ENCODE measurements around the gene LARP4. TPM values are rescaled to one million over a fixed set of nuclear protein-coding genes. Genes with fewer than 3 reads are reported as not detected.

The LARP4 gene
- total and polyA plus RNA-seq, 2 of the 4 experiments (the other 2 are of a cell fraction): 11.3 to 42.5 TPM

DNA sequence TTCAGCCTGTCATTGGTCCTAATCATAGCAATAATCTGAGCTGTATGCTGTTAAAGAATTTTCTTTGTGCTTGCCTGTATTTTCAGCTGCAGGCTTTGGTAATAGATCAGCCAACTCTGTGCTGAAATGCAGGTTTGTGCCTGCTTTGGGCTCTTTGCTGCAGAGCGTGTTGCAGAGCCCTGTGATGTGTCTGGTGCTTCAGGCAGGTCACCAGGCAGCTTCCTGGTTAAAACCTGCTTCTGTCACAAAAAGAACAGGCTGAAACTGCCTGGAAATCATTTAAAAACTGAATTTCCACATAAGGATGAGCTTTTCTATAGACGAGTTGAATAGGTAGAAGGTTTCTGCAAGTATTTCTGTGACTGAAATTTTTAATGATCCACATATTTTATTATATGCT, 107.2 kb downstream of the LARP4 start:
- Histone ChIP-seq H3K79me1 (ENCODE audit: low read depth in 1 of 2, low read length in 2 of 2) (peaks cover 21 to 59% of the 10 kb centered on the region in 2 experiments), H4K8ac (ENCODE audit: low read depth in 2 of 2, low read length in 2 of 2) (no peak overlapping the region), H2BK120ac (ENCODE audit: low read depth, low read length) (no peak overlapping the region), H2AK5ac (ENCODE audit: low read depth, low read length) (no peak overlapping the region), H2AFZ (replicated peaks; ENCODE audit: low read length, poor library complexity) (no peak overlapping the region), H3K14ac (replicated peaks; ENCODE audit: low read depth, low read length) (no peak overlapping the region), H2BK5ac (ENCODE audit: low read depth, low read length, poor library complexity, severe bottlenecking) (no peak overlapping the region), H3K18ac (ENCODE audit: low read depth, low read length) (no peak overlapping the region), H3K27me3 (ENCODE audit: control insufficient read depth, insufficient read depth, low read length) (no peaks in the 10 kb centered on the region), H3K9me1 (ENCODE audit: insufficient read depth, low read length) (no peaks in the 10 kb centered on the region), H3K56ac (ENCODE audit: extremely low read depth, insufficient read depth, low read length) (no peak overlapping the region), H3K9me3 (ENCODE audit: control insufficient read depth, insufficient read depth, low read length) (no peaks in the 10 kb centered on the region), H4K5ac (ENCODE audit: low read depth, low read length) (no peak overlapping the region), H2BK15ac (ENCODE audit: low read depth, low read length) (no peak overlapping the region), H3K9ac (ENCODE audit: low read depth, low read length) (no peak overlapping the region), H4K91ac (ENCODE audit: insufficient read depth, low read depth, low read length) (no peak overlapping the region), H4K20me1 (ENCODE audit: insufficient read depth, low read length) (peaks cover 21% of the 10 kb centered on the region), H3K23ac (ENCODE audit: low read depth, low read length) (no peak overlapping the region), H3K36me3 (ENCODE audit: control insufficient read depth, insufficient read depth, low read length) (no peaks in the 10 kb centered on the region; the same call in 1 of the 2 replicates), H3K27ac (ENCODE audit: insufficient read depth, low read length) (no peak overlapping the region), H3K4me1 (ENCODE audit: control insufficient read depth, insufficient read depth, low read length) (peaks cover 2% of the 10 kb centered on the region; the same call in 1 of the 2 replicates), H3K4ac (ENCODE audit: low read depth, low read length) (no peak overlapping the region), H3K4me3 (ENCODE audit: insufficient read depth, low read depth, low read length) (no peak overlapping the region), H2AK9ac (replicated peaks; ENCODE audit: low read depth, low read length, poor library complexity) (no peak overlapping the region), H3K4me2 (ENCODE audit: low read depth, low read length) (no peak overlapping the region), H2BK20ac (ENCODE audit: low read depth, low read length) (no peak overlapping the region)
- no TSS peak for BruUV-seq (replicated peaks)
- in situ Hi-C loops (cut with MboI; ENCODE audit: low sequenced_read_pairs) (loop anchor here (5.0 to 25.0 kb wide), 2 partner anchors 129 to 854 kb away; no protein-coding TSS in a partner anchor), intact Hi-C loops (cut with micrococcal nuclease) (loop anchor here (5.0 kb wide), 1 partner anchor 114 kb away; no protein-coding TSS in a partner anchor), dilution Hi-C loops (cut with HindIII; ENCODE audit: low sequenced_read_pairs, unreplicated experiment) (no loop called here)
- WGBS, 2 experiments (ENCODE audit: extremely low coverage in 2 of 2, insufficient read length in 1 of 2): no CpG with 5 or more reads among the region's 2 CpGs
- no peak for ATAC-seq (ENCODE audit: low read depth)
- TF ChIP-seq SMC3 (IDR thresholded peaks at IDR 0.05; ENCODE audit: low read depth, low read length): no peak
- TF ChIP-seq CEBPB (IDR thresholded peaks at IDR 0.05; ENCODE audit: low read depth, low read length): no peak
- no peak for TF ChIP-seq MAFK (IDR thresholded peaks at IDR 0.05; ENCODE audit: low read depth, low read length)
- TF ChIP-seq RCOR1 (IDR thresholded peaks at IDR 0.05; ENCODE audit: insufficient replicate concordance, low read length): no peak
- TF ChIP-seq NFE2L2 (IDR thresholded peaks at IDR 0.05; ENCODE audit: low read depth, low read length): no peak
- no peak for TF ChIP-seq MAZ (IDR thresholded peaks at IDR 0.05; ENCODE audit: borderline replicate concordance, low read depth, low read length)
- no peak for TF ChIP-seq USF2 (IDR thresholded peaks at IDR 0.05; ENCODE audit: low read depth, low read length)
- no peak for TF ChIP-seq ELK1 (IDR thresholded peaks at IDR 0.05; ENCODE audit: borderline replicate concordance, low read depth, low read length)
- DNase-seq: no peak
- CTCF ChIA-PET: interaction anchor here (0.8 to 1.7 kb wide), 4 partner anchors 13 to 130 kb away, joined by 3 to 5 read pairs (median 4); no protein-coding TSS in a partner anchor
- POLR2A ChIA-PET (ENCODE audit: unreplicated experiment): interaction anchor here (0.6 kb wide), 1 partner anchor 256 kb away, joined by 3 read pairs; the partner anchor contains the start of gene ATF1

All from IMR-90 (cell line).